ENCODE measurements around the gene VWA5B2.
A peak's percentile ranks its signal among the peaks of the same experiment; 100 is the strongest.

Gene VWA5B2

DNA sequence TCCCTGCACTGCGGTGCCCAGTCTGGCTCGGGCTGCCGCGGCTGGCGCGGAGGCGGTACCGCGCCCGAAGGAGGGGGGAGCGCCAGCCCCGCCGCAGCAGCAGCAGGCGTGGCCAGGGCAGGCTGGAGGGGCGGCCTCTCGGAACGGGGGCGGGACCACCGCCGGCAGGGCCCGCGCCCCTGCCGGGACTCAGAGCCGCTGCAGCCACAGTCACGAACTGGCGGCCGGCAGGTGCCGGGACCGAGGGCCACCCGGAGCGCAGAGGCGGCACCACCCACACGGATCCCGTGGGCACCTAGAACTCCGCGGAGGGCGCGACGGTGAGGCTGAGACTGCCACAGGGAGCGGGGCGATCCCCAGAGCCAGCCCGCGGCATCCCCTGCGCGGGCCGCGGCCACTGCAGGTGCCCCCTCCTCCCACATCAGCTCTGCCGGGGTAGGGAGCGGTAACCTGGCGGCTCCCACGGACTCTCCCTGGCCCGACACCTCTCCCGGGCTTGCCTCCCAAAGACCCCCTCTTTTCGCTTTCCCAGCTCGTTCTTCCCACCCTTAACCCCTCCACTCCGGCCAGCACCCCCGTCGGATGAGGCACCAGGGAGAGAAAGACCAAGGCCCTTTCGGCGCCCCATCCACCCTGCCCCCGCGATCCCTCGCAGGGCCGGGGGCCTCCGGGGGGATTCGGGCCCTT lies at the start of gene VWA5B2:
VWA5B2 (plus strand) TSS at position 192 of the 687 bp plus-strand sequence. CDS start 944 bp downstream, outside the sequence.
- peak; percentile 52 for DNase-seq (ENCODE audit: low read depth)

DNA sequence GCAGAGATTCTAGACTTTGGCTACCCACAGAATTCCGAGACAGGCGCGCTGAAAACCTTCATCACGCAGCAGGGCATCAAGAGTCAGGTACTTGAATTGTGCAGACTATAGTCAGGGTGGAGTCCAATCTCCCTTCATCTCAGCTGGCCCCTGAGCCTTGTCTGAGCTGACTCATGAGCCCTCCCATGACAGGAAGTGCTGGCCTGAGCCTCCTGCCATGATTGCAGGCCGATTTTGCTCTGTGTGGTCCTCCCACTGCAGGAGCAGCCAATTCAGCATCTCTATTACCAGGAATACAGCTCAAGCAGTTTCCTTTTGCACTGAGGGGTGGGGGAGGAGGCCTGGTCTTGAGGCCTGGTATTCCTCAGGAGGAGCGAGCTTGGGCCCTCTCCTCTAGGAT lies 49.2 kb upstream of the VWA5B2 start:
- no peak for DNase-seq (ENCODE audit: low read depth)

DNA sequence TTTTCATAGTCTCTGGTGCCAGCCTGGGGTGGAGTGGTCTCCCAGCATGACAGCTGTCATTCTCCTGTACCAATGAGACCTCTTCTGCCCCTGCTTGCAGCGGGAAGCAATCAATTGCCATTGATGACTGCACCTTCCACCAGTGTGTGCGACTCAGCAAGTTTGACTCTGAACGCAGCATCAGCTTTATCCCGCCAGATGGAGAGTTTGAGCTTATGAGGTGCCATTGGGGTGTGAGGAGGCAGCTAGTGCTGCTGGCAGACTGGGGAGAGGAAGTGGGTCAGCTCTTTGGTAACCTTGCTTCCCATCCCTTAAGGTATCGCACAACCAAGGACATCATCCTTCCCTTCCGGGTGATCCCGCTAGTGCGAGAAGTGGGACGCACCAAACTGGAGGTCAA lies 47.8 kb upstream of the VWA5B2 start:
- DNase-seq (ENCODE audit: low read depth): no peak

DNA sequence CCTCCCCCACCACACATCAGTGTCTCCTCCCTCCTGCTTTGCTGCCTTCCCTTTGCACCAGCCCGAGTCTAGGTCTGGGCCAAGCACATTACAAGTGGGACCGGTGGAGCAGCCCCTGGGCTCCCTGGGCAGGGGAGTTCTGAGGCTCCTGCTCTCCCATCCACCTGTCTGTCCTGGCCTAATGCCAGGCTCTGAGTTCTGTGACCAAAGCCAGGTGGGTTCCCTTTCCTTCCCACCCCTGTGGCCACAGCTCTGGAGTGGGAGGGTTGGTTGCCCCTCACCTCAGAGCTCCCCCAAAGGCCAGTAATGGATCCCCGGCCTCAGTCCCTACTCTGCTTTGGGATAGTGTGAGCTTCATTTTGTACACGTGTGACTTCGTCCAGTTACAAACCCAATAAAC lies 45.7 kb upstream of the VWA5B2 start:
- no peak for DNase-seq (ENCODE audit: low read depth)

DNA sequence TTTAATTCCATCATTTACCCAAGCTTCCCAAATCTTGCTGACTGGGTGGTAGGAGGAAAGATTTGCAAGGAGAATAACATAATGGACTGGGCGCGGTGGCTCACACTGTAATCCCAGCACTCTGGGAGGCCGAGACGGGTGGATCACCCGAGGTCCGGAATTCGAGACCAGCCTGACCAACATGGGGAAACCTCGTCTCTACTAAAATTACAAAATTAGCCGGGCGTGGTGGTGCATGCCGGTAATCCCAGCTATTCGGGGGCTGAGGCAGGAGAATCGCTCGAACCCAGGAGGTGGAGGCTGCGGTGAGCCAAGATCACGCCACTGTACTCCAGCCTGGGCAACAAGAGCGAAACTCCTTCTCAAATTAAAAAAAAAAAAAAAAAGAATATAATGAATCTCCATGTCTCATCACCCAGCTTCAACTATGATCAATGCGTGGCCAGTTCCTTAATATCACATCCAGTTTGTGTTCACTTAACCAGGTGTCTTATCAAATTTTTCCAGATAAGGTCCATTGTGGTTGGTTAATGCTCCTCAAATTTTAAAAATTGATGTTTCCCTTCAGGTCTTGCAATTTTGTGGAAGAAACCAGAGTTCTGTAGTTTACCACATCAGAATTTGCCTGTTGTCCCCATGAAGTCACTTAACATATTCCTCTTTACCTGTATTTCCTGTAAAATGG lies 44.7 kb upstream of the VWA5B2 start:
- DNase-seq (ENCODE audit: low read depth): no peak

DNA sequence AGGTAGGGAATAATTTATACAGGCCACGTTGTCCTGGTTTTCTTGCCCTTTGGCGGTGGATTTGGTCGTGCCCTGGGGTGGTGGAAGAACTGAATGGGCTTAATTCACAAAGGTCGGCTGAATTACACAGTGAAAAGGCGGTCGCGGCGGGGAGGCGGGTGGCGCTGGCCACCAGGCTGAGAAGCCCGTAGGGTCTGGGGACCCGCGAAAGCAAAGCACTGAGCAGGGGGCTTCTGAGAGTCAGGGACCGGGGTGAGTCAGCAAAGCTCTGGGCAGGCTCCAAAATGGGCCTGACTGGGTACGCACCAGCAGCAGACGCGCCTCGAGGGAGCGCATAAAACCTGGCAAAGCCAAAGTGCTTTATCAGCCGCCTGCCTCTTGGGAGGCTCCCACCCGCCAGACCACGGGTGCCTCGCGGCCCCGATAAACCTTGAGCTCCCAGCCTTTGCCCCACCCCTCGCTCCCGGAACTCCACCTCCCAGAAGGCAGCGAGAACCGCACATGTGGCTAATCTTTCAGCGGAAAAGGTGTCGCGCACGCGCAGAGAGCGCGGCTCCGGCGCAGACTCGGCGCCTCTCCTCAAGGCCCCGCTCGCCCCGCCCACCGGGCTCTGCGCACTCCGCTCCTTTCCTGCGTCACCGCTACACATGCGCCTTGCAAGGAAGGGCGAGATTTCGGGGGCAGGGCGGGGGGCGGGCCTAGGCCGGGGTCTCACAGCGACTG lies 43.8 kb upstream of the VWA5B2 start:
- DNase-seq (ENCODE audit: low read depth): peak; percentile 99

DNA sequence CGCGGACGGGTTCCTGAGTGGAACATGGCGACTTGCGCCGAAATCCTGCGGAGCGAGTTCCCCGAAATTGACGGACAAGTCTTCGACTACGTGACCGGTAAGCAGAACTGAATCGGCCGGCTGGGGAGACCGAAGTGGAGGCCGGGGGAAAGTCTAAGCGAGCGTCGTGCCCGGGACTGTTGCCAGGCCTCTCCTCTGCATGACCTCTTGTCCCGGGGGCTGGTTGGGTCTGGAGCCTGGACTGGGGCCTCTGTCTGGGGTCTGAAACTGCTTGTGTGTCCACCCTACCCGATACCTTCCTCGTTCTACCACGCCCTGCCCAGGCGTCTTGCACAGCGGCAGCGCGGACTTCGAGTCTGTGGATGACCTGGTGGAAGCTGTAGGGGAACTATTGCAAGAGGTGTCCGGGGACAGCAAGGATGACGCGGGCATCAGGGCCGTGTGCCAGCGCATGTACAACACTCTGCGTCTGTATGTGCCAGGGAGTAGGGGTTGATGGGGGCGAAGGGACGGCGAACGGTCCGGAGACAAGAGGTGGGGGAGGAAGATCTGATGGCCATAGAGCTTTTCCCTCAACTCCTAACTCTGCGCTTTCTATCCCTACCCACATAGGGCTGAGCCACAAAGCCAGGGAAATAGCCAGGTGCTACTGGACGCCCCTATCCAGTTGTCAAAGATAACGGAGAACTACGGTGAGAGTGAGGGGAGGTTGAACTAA lies 43.0 kb upstream of the VWA5B2 start, which contains the start of gene ABCF3:
ABCF3 (plus strand) TSS at position 16 of the 718 bp plus-strand sequence; CDS start at position 25, 9 bp downstream.
- DNase-seq (ENCODE audit: low read depth): no peak

DNA sequence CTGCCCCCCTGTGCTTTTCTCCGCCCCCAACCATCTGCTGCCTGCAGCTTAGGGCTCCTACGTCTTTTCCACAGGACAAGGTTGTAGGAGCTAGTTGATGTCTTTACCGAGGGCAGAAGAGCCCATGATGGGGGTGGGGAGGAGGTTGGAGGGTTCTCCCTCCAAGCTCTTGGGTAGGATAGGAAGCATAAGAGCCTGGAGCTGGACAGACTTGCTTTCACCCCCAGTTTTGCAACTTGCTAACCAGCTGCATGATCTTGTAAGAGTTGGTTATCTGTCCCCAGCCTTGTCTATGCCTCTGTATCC lies 42.5 kb upstream of the VWA5B2 start:
- DNase-seq (ENCODE audit: low read depth): no peak

DNA sequence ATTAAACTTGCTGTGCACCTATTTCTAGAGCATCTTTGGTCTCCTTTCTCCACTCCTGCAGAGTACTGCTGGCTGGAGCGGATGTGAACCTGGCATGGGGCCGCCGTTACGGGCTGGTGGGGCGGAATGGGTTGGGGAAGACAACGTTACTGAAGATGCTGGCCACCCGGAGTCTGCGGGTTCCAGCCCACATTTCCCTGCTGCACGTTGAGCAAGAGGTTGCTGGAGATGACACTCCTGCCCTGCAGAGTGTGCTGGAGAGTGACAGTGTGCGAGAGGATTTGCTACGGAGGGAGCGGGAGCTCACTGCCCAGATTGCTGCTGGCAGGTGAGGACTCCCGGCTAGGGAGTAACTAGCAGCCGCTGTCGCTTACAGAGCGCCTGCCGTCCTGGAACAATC lies 41.3 kb upstream of the VWA5B2 start:
- no peak for DNase-seq (ENCODE audit: low read depth)

DNA sequence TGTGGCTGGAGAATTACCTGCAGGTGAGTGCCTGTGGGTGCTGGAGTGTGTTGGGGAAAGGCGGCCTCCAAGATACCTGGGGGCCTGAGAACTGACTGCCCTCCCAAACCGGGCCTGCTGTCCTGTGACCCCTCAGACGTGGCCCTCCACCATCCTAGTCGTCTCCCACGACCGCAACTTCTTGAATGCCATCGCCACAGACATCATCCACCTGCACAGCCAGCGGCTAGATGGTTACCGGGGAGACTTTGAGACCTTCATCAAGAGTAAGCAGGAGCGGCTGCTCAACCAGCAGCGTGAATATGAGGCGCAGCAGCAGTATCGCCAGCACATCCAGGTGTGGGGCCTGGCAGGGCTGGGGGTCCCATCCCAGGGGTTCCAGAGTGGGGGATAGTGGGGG lies 40.0 kb upstream of the VWA5B2 start:
- no peak for DNase-seq (ENCODE audit: low read depth)

DNA sequence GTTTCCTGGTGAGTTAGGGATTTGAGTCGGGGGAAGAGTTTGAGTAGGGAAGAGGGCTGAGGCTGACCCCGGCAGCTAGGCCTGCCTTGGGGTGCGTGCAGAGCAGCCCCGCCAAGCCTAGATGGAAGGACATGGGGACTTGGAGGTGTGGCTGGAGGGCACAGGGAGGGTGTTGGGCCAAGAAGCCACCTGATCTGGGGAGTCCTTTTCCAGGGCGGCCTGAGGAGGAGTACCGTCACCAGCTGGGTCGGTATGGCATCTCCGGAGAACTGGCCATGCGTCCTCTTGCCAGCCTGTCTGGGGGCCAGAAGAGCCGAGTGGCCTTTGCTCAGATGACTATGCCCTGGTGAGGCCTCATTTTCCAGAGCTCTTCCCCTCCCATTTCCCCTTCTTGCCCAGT lies 36.5 kb upstream of the VWA5B2 start:
- no peak for DNase-seq (ENCODE audit: low read depth)

DNA sequence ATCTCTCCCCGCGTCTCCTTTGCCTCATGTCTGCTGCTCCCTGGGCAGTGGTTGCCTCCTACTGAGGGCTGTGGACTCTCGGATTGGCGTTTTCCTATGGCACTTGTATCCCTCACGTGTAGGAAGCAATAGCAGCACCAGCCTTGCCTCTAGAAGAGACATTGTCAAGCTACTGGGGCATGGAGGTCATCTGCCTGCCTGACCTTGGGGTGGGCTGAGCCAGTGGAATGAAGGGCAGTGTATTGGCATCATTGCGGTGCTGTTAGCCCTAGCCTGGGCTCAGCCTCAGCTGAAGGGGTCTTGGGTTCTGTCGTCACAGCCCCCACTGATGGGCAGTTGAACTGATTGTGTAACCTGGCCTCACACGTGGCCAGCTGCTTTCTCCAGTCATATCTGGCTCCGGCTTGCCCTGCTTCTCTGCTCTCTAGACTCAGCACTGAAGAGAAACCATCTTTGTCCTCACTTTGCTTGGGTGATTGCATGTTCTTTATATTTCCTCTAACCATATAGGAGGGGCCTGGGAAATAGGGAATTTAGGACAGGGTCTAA lies 35.3 kb upstream of the VWA5B2 start:
- no peak for DNase-seq (ENCODE audit: low read depth)

DNA sequence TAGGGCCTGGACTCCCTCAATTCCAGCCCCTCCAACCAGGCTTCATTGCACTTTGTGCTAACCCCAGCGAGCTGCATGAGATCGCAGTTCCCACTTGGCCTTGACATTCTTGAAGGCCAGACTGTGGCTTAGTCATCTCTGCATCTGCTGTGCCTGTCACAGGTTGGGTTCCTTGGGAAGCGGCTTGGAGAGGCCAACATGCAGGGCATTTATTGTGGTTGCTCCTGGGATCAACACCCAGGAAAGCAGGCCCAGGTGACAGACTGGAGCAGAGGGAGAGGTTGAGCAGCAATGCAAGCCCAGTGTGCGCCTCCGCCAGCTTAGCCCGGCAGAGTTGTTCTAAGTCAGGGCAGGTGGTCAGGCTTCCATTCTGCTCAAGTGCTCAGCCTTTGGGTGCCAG lies 32.8 kb upstream of the VWA5B2 start:
- no peak for DNase-seq (ENCODE audit: low read depth)

DNA sequence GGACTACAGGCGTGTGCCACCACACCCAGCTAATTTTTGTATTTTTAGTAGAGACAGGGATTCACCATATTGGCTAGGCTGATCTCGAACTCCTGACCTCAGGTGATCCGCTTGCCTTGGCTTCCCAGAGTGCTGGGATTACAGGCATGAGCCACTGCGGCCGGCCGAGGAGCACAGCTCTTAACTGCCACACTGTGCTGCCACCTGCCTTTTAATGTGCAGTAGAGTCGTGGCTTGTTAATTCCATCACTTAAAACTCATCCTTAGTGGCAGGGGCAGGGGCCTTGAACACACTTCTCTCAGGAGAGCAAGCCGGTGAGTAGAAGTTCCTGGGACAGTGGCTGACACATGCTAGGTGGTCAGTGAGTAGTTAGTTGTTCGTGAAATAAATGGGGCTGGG lies 30.9 kb upstream of the VWA5B2 start:
- no peak for DNase-seq (ENCODE audit: low read depth)

DNA sequence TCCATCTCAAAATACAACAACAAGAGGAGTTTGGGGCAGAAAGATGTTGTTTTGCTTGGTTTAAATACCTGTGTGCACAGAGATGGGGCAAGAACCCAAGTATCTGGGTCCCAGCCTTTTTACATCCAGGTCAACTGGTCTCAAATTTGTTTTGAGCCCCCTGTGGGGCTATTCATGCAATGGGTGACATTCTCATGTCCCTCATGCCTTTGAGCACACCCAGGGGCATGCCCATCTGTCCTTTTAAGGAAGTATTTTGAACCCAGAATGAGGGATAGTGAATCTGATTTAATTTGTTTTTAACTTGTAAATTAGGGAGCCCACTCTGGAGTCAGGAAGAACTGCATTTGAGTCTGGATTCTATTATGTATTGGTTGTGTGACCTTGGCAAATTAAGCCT lies 28.6 kb upstream of the VWA5B2 start:
- no peak for DNase-seq (ENCODE audit: low read depth)

DNA sequence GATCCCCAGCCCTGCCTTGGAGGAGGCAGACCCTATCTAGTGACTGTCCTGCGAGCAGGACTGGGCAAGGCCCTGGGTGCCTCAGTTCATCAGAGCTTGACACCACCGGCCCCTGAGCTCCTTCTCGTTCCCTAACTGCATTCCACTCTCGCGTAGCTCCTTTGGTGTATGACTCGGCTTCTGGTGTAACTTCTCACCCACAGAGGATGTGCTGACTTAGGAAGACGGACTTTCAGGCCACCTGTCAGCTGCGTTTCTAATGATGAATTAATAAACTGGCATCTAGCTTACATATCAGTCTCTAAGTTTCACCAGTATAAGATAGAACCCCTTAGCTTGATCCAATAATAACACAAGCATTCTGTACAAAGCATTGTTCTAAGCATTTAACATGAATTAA lies 25.9 kb upstream of the VWA5B2 start:
- DNase-seq (ENCODE audit: low read depth): no peak

DNA sequence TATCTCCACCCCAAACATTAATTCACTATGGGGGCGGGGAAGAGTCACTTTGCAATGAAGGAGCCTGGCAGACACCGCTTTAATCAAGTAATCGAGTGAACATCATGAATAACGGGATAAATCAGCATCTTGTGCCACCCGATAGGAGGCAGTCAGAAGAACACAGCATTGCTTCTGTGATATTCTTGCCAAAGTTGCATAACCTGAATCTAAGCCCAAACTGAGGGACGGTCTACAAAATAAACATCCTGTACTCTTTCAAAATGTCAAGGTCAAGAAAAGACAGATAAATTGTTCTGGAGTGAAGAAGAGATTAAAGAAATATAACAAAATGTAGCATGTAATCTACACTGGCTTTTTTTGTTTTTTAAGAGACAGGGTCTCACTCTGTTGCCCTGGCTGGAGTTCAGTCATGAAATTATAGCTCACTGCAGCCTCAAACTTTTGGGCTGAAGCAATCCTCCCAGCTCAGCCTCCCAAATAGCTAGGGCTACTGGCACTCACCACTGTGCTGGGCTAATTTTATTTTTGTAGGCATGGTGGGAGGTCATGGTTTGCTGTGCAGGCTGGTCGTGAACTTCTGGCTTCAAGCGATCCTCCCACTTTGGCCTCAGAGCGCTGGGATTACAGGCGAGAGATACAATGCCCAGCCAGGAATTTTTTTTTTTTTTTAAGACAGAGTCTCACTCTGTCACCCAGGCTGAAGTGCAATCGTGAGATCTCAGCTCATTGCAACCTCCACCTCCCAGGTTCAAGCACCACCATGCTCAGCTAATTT lies 20.1 kb upstream of the VWA5B2 start:
- DNase-seq (ENCODE audit: low read depth): no peak

DNA sequence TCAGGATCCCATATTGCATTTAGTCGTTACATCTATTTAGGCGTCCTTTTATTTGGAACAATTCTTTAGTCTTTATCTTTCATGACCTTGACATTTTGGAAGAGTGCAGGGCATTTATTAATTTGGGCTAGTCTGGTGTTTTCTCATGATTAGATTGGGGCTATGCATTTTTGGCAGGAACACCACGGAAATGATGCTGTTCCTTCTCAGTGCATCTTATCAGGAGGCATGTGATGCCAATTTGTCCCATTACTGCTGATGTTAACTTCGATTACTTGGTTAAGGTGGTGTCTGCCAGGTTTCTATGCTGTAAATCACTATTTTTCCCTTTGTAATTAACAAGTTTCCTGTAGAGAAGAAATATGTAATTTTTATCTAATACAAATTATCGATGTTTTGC lies 18.1 kb upstream of the VWA5B2 start:
- no peak for DNase-seq (ENCODE audit: low read depth)

DNA sequence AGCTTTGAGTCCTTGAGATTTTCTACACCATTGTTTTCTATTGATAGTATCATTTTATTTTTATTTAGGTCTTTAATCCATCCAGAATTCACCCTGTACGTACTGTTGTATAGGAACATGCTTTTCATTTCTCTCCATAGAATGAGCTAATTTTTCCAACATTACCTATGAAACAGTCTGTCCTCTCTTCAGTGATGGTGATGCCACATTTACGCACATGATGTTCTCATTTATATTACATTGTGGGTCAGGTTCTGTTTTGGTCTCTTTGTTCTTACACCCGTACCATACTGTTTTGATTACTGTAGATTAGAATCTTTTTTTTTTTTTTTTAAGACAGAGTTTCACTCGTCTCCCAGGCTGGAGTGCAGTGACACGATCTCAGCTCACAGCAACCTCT lies 17.7 kb upstream of the VWA5B2 start:
- no peak for DNase-seq (ENCODE audit: low read depth)

DNA sequence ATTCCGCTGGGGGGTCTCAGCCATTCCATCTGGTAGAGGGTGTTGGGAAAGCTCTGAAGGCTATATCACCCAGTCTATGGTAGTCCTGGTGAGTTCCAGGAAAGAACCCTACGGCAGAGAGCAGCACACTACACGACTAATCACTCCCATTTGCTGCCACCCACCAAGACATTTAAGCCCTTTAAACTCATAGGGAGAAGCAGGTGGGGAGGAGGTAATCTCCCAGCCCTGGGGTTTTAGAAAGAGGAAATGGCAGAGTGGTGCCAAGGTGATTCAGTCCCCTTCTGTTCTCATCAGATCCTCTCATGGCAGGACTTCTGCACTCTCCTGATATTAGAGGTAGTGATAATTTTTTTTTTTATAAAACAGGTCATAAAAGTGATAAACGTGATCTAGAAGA lies 10.6 kb upstream of the VWA5B2 start:
- no peak for DNase-seq (ENCODE audit: low read depth)

DNA sequence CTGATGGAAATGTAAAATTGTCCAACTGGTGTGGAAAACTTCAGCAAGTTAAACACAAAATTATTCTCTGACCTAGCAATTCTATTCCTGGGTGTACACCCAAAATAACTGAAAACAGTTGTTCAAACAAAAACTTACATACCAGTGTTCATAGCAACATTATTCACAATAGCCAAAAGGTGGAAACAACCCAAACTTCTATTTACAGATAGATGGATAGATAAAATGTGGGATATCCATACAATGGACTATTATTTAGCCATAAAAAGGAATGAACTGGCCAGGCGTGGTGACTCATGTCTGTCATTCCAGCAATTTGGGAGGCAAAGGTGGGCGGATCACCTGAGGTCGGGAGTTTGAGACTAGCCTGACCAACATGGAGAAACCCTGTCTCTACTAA lies 6.9 kb upstream of the VWA5B2 start:
- no peak for DNase-seq (ENCODE audit: low read depth)

DNA sequence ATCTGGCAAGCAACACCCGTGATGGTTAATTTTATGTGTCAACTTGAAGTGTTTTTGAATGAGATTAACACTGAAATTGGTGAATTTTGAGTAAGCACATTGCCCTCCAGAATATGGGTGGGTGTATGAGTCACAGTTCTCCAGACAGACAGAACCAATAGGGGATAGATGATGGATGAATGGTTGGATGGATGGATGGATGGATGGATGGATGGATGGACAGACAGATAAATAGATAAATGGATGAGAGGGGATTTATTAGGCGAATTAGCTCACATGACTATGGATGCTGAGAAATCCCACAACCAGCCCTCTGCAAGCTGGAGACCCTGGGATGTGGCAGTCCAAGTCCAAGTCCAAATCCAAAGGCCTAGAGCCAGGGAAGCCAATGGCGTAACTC lies 5.4 kb upstream of the VWA5B2 start:
- DNase-seq (ENCODE audit: low read depth): no peak

Data from activated T-cell treated with anti-CD3 and anti-CD28 coated beads for 1 hour (primary cell).